Stimulated activated naive CD8-positive, alpha-beta T cell treated with anti-CD3 and anti-CD28 coated beads, Interleukin-15, amount 100 ng/mL, for 72 hours (primary cell): ENCODE results near the gene LHPP.

Source experiments
- ATAC-seq: fragments of 150-1000 bp; cut with Tn5 transposase; 2 replicates; pipeline ENCODE4 v1.10.0; 2021; ENCODE audit warnings: mild to moderate bottlenecking, moderate library complexity
- DNase-seq, 2 donors: peaks; one replicate each; pipeline ENCODE4 v3.0.0; 2021 to 2022
- H3K27ac Mint-ChIP-seq, 2 donors: one replicate each; pipeline ENCODE4 v1.8.0; 2022; ENCODE audit warnings: mild to moderate bottlenecking in 2 of 2, mixed read lengths in 2 of 2, moderate library complexity in 2 of 2
- H3K27me3 Mint-ChIP-seq: one replicate; pipeline ENCODE4 v1.8.0; 2022; ENCODE audit warnings: mixed read lengths
- H3K4me1 Mint-ChIP-seq: one replicate; pipeline ENCODE4 v1.8.0; 2022; ENCODE audit warnings: mild to moderate bottlenecking, mixed read lengths
- H3K4me3 Mint-ChIP-seq, 2 donors: one replicate each; pipeline ENCODE4 v1.8.0; 2022; ENCODE audit warnings: mild to moderate bottlenecking in 2 of 2, mixed read lengths in 2 of 2, moderate library complexity in 1 of 2
- H3K9me3 Mint-ChIP-seq, 2 donors: one replicate each; pipeline ENCODE4 v1.8.0; 2022; ENCODE audit warnings: mixed read lengths in 2 of 2

Gene LHPP

GRCh38 chr10:124495725-124496124 lies 34.1 kb downstream of the LHPP start:
- H3K4me1 Mint-ChIP-seq = peaks cover 17% of the 10 kb centered on the region
- H3K27me3 Mint-ChIP-seq = no peaks in the 10 kb centered on the region
- DNase-seq (no peak), ATAC-seq (no peak)
- H3K27ac Mint-ChIP-seq = no peak overlapping the region
- H3K4me3 Mint-ChIP-seq = no peak overlapping the region
- H3K9me3 Mint-ChIP-seq = peaks cover under 1 to 1% of the 10 kb centered on the region in 2 donors

GRCh38 chr10:124496150-124496549 lies 34.5 kb downstream of the LHPP start:
- DNase-seq (no peak), ATAC-seq (no peak)
- no peaks in the 10 kb centered on the region for H3K27me3 Mint-ChIP-seq
- peaks cover 5 to 6% of the 10 kb centered on the region in 2 donors for H3K9me3 Mint-ChIP-seq
- H3K4me1 Mint-ChIP-seq = peaks cover 17% of the 10 kb centered on the region
- H3K27ac Mint-ChIP-seq = no peak overlapping the region
- H3K4me3 Mint-ChIP-seq = no peak overlapping the region

- Mint-ChIP-seq H3K4me1 (peaks cover 17% of the 10 kb centered on the region), H3K27me3 (no peaks in the 10 kb centered on the region), H3K4me3 (no peak overlapping the region), H3K27ac (no peak overlapping the region), H3K9me3 (peaks cover 5 to 10% of the 10 kb centered on the region in 2 donors)
- no peak for DNase-seq
- ATAC-seq = no peak
Measured at GRCh38 chr10:124496620-124497019, 35.0 kb downstream of the LHPP start.

- Mint-ChIP-seq H3K27ac (no peak overlapping the region), H3K27me3 (no peaks in the 10 kb centered on the region), H3K9me3 (peaks cover 5 to 15% of the 10 kb centered on the region in 2 donors), H3K4me1 (peaks cover 17% of the 10 kb centered on the region), H3K4me3 (no peak overlapping the region)
- no peak for DNase-seq
- ATAC-seq = no peak
Measured at GRCh38 chr10:124497196-124497881, 35.7 kb downstream of the LHPP start.

- H3K27me3 Mint-ChIP-seq = no peaks in the 10 kb centered on the region
- H3K4me1 Mint-ChIP-seq = peaks cover 16% of the 10 kb centered on the region
- H3K4me3 Mint-ChIP-seq = no peak overlapping the region
- no peak for DNase-seq
- no peak for ATAC-seq
- peaks cover 5 to 15% of the 10 kb centered on the region in 2 donors for H3K9me3 Mint-ChIP-seq
- H3K27ac Mint-ChIP-seq = no peak overlapping the region
Measured at GRCh38 chr10:124498056-124498455, 36.4 kb downstream of the LHPP start.

- Mint-ChIP-seq H3K4me3 (no peak overlapping the region), H3K27ac (no peak overlapping the region), H3K4me1 (no peaks in the 10 kb centered on the region), H3K27me3 (no peaks in the 10 kb centered on the region), H3K9me3 (peaks cover 5 to 15% of the 10 kb centered on the region in 2 donors)
- DNase-seq (no peak), ATAC-seq (no peak)
Measured at GRCh38 chr10:124500757-124501156, 39.1 kb downstream of the LHPP start.

GRCh38 chr10:124504711-124505110 lies 43.1 kb downstream of the LHPP start:
- DNase-seq = no peak
- H3K9me3 Mint-ChIP-seq = peaks cover 5 to 15% of the 10 kb centered on the region in 2 donors
- no peaks in the 10 kb centered on the region for H3K27me3 Mint-ChIP-seq
- H3K4me3 Mint-ChIP-seq = no peak overlapping the region
- no peaks in the 10 kb centered on the region for H3K4me1 Mint-ChIP-seq
- no peak for ATAC-seq
- no peak overlapping the region for H3K27ac Mint-ChIP-seq

GRCh38 chr10:124505279-124505678 lies 43.7 kb downstream of the LHPP start:
- Mint-ChIP-seq H3K27me3 (no peaks in the 10 kb centered on the region), H3K4me1 (no peaks in the 10 kb centered on the region), H3K9me3 (peaks cover 5 to 15% of the 10 kb centered on the region in 2 donors), H3K4me3 (no peak overlapping the region), H3K27ac (no peak overlapping the region)
- DNase-seq (no peak), ATAC-seq (no peak)

GRCh38 chr10:124508070-124508667 lies 46.5 kb downstream of the LHPP start:
- no peaks in the 10 kb centered on the region for H3K27me3 Mint-ChIP-seq
- ATAC-seq = no peak
- H3K27ac Mint-ChIP-seq = no peak overlapping the region
- no peak for DNase-seq
- no peak overlapping the region for H3K4me3 Mint-ChIP-seq
- no peaks in the 10 kb centered on the region for H3K9me3 Mint-ChIP-seq
- H3K4me1 Mint-ChIP-seq = peaks cover 11% of the 10 kb centered on the region

GRCh38 chr10:124508907-124509454 lies 47.4 kb downstream of the LHPP start:
- Mint-ChIP-seq H3K27me3 (no peaks in the 10 kb centered on the region), H3K4me3 (no peak overlapping the region), H3K27ac (no peak overlapping the region), H3K4me1 (peaks cover 11% of the 10 kb centered on the region), H3K9me3 (no peaks in the 10 kb centered on the region)
- no peak for DNase-seq
- no peak for ATAC-seq

- no peak for ATAC-seq
- no peak for DNase-seq
- Mint-ChIP-seq H3K27me3 (no peaks in the 10 kb centered on the region), H3K4me3 (no peak overlapping the region), H3K27ac (no peak overlapping the region), H3K4me1 (peaks cover 11% of the 10 kb centered on the region), H3K9me3 (no peaks in the 10 kb centered on the region)
Measured at GRCh38 chr10:124509880-124510632, 48.4 kb downstream of the LHPP start.

- Mint-ChIP-seq H3K27me3 (no peaks in the 10 kb centered on the region), H3K27ac (no peak overlapping the region), H3K4me3 (no peak overlapping the region), H3K4me1 (peaks cover 11% of the 10 kb centered on the region), H3K9me3 (no peaks in the 10 kb centered on the region)
- ATAC-seq (no peak), DNase-seq (no peak)
Measured at GRCh38 chr10:124510759-124511158, 49.1 kb downstream of the LHPP start.

GRCh38 chr10:124511205-124512039 lies 49.8 kb downstream of the LHPP start:
- Mint-ChIP-seq H3K4me1 (peaks cover 11% of the 10 kb centered on the region), H3K9me3 (no peaks in the 10 kb centered on the region), H3K27me3 (no peaks in the 10 kb centered on the region), H3K4me3 (peak overlapping the region in 1 of 2 donors; percentile 29), H3K27ac (peak overlapping the region in 1 of 2 donors; percentile 74)
- ATAC-seq (peak; percentile 69), DNase-seq (peak in 1 of 2 donors; percentile 27)

GRCh38 chr10:124512040-124512428 lies 50.4 kb downstream of the LHPP start:
- no peaks in the 10 kb centered on the region for H3K27me3 Mint-ChIP-seq
- peak overlapping the region in 1 of 2 donors; percentile 29 for H3K4me3 Mint-ChIP-seq
- peaks cover 11% of the 10 kb centered on the region for H3K4me1 Mint-ChIP-seq
- H3K27ac Mint-ChIP-seq = no peak overlapping the region
- DNase-seq = no peak
- ATAC-seq = no peak
- H3K9me3 Mint-ChIP-seq = no peaks in the 10 kb centered on the region

- DNase-seq (no peak), ATAC-seq (no peak)
- Mint-ChIP-seq H3K9me3 (no peaks in the 10 kb centered on the region), H3K27ac (no peak overlapping the region), H3K27me3 (no peaks in the 10 kb centered on the region), H3K4me1 (peaks cover 11% of the 10 kb centered on the region), H3K4me3 (no peak overlapping the region)
Measured at GRCh38 chr10:124512600-124512999, 51.0 kb downstream of the LHPP start.
